Testis (tissue), 2 donors: ENCODE measurements around the gene DNAH12.

Experiments
- CTCF ChIP-seq, 3 experiments: fragments of 450-650 bp in 2 of 3; fragments of 200-600 bp in 1 of 3; sonication (generic) in 1 of 3; IDR thresholded peaks; one replicate each; pipeline ENCODE4 v1.5.1; 2016 to 2019; ENCODE audit warnings: antibody characterized with exemption in 3 of 3, mild to moderate bottlenecking in 2 of 3, moderate library complexity in 1 of 3
- POLR2A ChIP-seq: fragments of 450-650 bp; IDR thresholded peaks from one replicate; pipeline ENCODE4 v1.6.1; 2017; ENCODE audit warnings: antibody characterized with exemption, mild to moderate bottlenecking, moderate library complexity

- no peak for TF ChIP-seq CTCF (IDR thresholded peaks at IDR 0.05)
- TF ChIP-seq POLR2A, result no peak
Observed at GRCh38 chr3:57546616-57547015, 2.5 kb upstream of the DNAH12 start.
